ENCODE data around the gene HLA-G. TPM values are rescaled to one million over a fixed set of nuclear protein-coding genes. Genes with fewer than 3 reads are reported as not detected.

Gene HLA-G
- total and polyA plus RNA-seq, 9 of the 15 experiments (the other 6 are each of a cell fraction or from before 2014, with no cell fraction given): 0.13 TPM; not detected in 8

GRCh38 chr6:29815118-29815750 lies 12.4 kb upstream of the HLA-G start (continued):
- TF ChIP-seq CCAR2 (IDR thresholded peaks at IDR 0.05; ENCODE audit: low read depth, low read length) (no peak), CREBBP (IDR thresholded peaks at IDR 0.05; ENCODE audit: low read depth, low read length) (no peak), HNRNPH1 (optimal IDR thresholded peaks at IDR 0.05; ENCODE audit: low read depth, low read length) (no peak), ESRRB (CRISPR knock-in tag; IDR thresholded peaks at IDR 0.05; ENCODE audit: borderline replicate concordance) (no peak), KLF13 (tag; IDR thresholded peaks at IDR 0.05; ENCODE audit: borderline replicate concordance, low read depth) (no peak), ZBTB9 (CRISPR knock-in tag; IDR thresholded peaks at IDR 0.05) (no peak), ZKSCAN3 (CRISPR knock-in tag; IDR thresholded peaks at IDR 0.05) (no peak), TCF3 (CRISPR knock-in tag; IDR thresholded peaks at IDR 0.05) (peak; percentile 52), RHOXF2B (CRISPR knock-in tag; conservative IDR thresholded peaks at IDR 0.05) (no peak), FOXP4 (CRISPR knock-in tag; IDR thresholded peaks at IDR 0.05; ENCODE audit: borderline replicate concordance) (no peak), ATF7 (IDR thresholded peaks at IDR 0.05) (no peak), GTF2F1 (IDR thresholded peaks at IDR 0.05; ENCODE audit: low read depth, low read length) (no peak), ZBTB40 (IDR thresholded peaks at IDR 0.05) (no peak), ZBTB40 (CRISPR knock-in tag; IDR thresholded peaks at IDR 0.05) (no peak), NEUROD1 (IDR thresholded peaks at IDR 0.05; ENCODE audit: borderline replicate concordance, low read depth, low read length, partially characterized antibody) (no peak), TEAD4 (IDR thresholded peaks at IDR 0.05; ENCODE audit: low read length) (peak; percentile 37; the same call in 1 of the 2 replicates), TEAD4 (CRISPR knock-in tag; IDR thresholded peaks at IDR 0.05; ENCODE audit: borderline replicate concordance) (no peak)
